ENCODE measurements around the gene UROC1.

The UROC1 gene

GRCh38 chr3:126472277-126473006 is 45.1 kb downstream of the UROC1 start:
- TF ChIP-seq SPI1 (IDR thresholded peaks at IDR 0.05; ENCODE audit: borderline replicate concordance, low read depth), result peak; percentile 88; the same call in 1 of the 2 replicates
- TF ChIP-seq, protein P1, sequence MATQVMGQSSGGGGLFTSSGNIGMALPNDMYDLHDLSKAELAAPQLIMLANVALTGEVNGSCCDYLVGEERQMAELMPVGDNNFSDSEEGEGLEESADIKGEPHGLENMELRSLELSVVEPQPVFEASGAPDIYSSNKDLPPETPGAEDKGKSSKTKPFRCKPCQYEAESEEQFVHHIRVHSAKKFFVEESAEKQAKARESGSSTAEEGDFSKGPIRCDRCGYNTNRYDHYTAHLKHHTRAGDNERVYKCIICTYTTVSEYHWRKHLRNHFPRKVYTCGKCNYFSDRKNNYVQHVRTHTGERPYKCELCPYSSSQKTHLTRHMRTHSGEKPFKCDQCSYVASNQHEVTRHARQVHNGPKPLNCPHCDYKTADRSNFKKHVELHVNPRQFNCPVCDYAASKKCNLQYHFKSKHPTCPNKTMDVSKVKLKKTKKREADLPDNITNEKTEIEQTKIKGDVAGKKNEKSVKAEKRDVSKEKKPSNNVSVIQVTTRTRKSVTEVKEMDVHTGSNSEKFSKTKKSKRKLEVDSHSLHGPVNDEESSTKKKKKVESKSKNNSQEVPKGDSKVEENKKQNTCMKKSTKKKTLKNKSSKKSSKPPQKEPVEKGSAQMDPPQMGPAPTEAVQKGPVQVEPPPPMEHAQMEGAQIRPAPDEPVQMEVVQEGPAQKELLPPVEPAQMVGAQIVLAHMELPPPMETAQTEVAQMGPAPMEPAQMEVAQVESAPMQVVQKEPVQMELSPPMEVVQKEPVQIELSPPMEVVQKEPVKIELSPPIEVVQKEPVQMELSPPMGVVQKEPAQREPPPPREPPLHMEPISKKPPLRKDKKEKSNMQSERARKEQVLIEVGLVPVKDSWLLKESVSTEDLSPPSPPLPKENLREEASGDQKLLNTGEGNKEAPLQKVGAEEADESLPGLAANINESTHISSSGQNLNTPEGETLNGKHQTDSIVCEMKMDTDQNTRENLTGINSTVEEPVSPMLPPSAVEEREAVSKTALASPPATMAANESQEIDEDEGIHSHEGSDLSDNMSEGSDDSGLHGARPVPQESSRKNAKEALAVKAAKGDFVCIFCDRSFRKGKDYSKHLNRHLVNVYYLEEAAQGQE (IDR thresholded peaks at IDR 0.05; ENCODE audit: insufficient replicate concordance, low read depth), result no peak
- TF ChIP-seq GABPA (IDR thresholded peaks at IDR 0.05; ENCODE audit: low read depth), result no peak
- TF ChIP-seq POLR2AphosphoS5 (IDR thresholded peaks at IDR 0.05; ENCODE audit: low read depth), result peak; percentile 81
- TF ChIP-seq, protein P2, sequence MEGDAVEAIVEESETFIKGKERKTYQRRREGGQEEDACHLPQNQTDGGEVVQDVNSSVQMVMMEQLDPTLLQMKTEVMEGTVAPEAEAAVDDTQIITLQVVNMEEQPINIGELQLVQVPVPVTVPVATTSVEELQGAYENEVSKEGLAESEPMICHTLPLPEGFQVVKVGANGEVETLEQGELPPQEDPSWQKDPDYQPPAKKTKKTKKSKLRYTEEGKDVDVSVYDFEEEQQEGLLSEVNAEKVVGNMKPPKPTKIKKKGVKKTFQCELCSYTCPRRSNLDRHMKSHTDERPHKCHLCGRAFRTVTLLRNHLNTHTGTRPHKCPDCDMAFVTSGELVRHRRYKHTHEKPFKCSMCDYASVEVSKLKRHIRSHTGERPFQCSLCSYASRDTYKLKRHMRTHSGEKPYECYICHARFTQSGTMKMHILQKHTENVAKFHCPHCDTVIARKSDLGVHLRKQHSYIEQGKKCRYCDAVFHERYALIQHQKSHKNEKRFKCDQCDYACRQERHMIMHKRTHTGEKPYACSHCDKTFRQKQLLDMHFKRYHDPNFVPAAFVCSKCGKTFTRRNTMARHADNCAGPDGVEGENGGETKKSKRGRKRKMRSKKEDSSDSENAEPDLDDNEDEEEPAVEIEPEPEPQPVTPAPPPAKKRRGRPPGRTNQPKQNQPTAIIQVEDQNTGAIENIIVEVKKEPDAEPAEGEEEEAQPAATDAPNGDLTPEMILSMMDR (IDR thresholded peaks at IDR 0.05; ENCODE audit: insufficient read depth, low read length), result no peak
- H3K27ac ChIP-seq (replicated peaks), result peak overlapping the region; percentile 88
- H3K27me3 ChIP-seq (ENCODE audit: insufficient read depth, poor library complexity, severe bottlenecking), result no peaks in the 10 kb centered on the region
- peak; percentile 97 for DNase-seq (ENCODE audit: low read depth in 1 of 2, low spot score in 1 of 2)
- H3K4me3 ChIP-seq (replicated peaks; ENCODE audit: insufficient read depth, low read length), result peak overlapping the region; percentile 75

GRCh38 chr3:126469479-126469878 is 48.1 kb downstream of the UROC1 start:
- no peak for DNase-seq (ENCODE audit: low read depth in 1 of 2, low spot score in 1 of 2)
- Histone ChIP-seq H3K27ac (replicated peaks) (no peak overlapping the region), H3K4me3 (replicated peaks; ENCODE audit: insufficient read depth, low read length) (no peak overlapping the region), H3K27me3 (ENCODE audit: insufficient read depth, poor library complexity, severe bottlenecking) (no peaks in the 10 kb centered on the region)
- TF ChIP-seq, protein P1 (IDR thresholded peaks at IDR 0.05; ENCODE audit: insufficient replicate concordance, low read depth), result no peak
- TF ChIP-seq GABPA (IDR thresholded peaks at IDR 0.05; ENCODE audit: low read depth) (no peak), POLR2AphosphoS5 (IDR thresholded peaks at IDR 0.05; ENCODE audit: low read depth) (no peak), SPI1 (IDR thresholded peaks at IDR 0.05; ENCODE audit: borderline replicate concordance, low read depth) (no peak)

GRCh38 chr3:126468028-126468891 is 49.3 kb downstream of the UROC1 start:
- peak overlapping the region; percentile 52 for H3K27ac ChIP-seq (replicated peaks)
- H3K4me3 ChIP-seq (replicated peaks; ENCODE audit: insufficient read depth, low read length), result no peak overlapping the region
- peak; percentile 84 for DNase-seq (ENCODE audit: low read depth in 1 of 2, low spot score in 1 of 2)
- TF ChIP-seq GABPA (IDR thresholded peaks at IDR 0.05; ENCODE audit: low read depth) (no peak), POLR2AphosphoS5 (IDR thresholded peaks at IDR 0.05; ENCODE audit: low read depth) (no peak; the same call in none of the 2 replicates), SPI1 (IDR thresholded peaks at IDR 0.05; ENCODE audit: borderline replicate concordance, low read depth) (no peak)
- TF ChIP-seq, protein P2 (IDR thresholded peaks at IDR 0.05; ENCODE audit: insufficient read depth, low read length), result no peak
- TF ChIP-seq, protein P1 (IDR thresholded peaks at IDR 0.05; ENCODE audit: insufficient replicate concordance, low read depth), result no peak
- no peaks in the 10 kb centered on the region for H3K27me3 ChIP-seq (ENCODE audit: insufficient read depth, poor library complexity, severe bottlenecking)

Measured in HL-60 (cell line).